HCT116 (cell line): ENCODE results near the gene NOTCH1. TPM values are rescaled to one million over a fixed set of nuclear protein-coding genes. Genes with fewer than 3 reads are reported as not detected.

Experiments
- ATAC-seq: fragments of 200-7000 bp; cut with Tn5 transposase; 2 replicates; pipeline ENCODE4 v1.9.1; 2020; ENCODE audit warnings: mild to moderate bottlenecking, moderate library complexity
- BruUV-seq: library from RNA; stranded (reverse); fragments of 400-500 nt; replicated peaks from 2 replicates; lab custom pipeline; 2021; lab: Mats Ljungman, UMichigan
- CTCF ChIA-PET: fragments of 300-600 bp; sonication (Branson Sonifier 250); formaldehyde crosslinking; loops from one replicate; lab custom pipeline; 2021; ENCODE audit warnings: antibody characterized with exemption; lab: Charles Lee
- POLR2A ChIA-PET: fragments of 300-600, 350-600 bp; sonication (Branson Sonifier 250); formaldehyde crosslinking; loops from one replicate; lab custom pipeline; 2021; ENCODE audit warnings: antibody characterized with exemption; lab: Charles Lee
- RAD21 ChIA-PET, 2 experiments: fragments of 300-600 bp; sonication (Branson Sonifier 250); formaldehyde crosslinking; loops; one replicate each; lab custom pipeline; 2023; ENCODE audit warnings: low total read pairs in 2 of 2; ENCODE audit not compliant: uncharacterized antibody in 2 of 2, unreplicated experiment in 2 of 2, low non-redundant PET in 1 of 2; lab: Charles Lee
- DNase-seq: peaks from one replicate; pipeline ENCODE4 v3.0.0-alpha.2; 2010; ENCODE audit warnings: low read depth, low spot score
- H2AFZ ChIP-seq: fragments of 200-600 bp; shearing (Covaris generic), sonication (generic); 2 replicates; pipeline ENCODE4 v1.6.1; 2017; ENCODE audit warnings: low read depth, mixed run types, mixed read lengths, antibody characterized with exemption, low read length; ENCODE audit not compliant: poor library complexity, severe bottlenecking
- H3K27ac ChIP-seq: 2 replicates; pipeline ENCODE4 v1.5.1; 2012; ENCODE audit warnings: low read depth, low read length
- H3K27me3 ChIP-seq: fragments of 200-600 bp; sonication (generic); 2 replicates; pipeline ENCODE4 v1.6.1; 2016; ENCODE audit warnings: mixed run types, low read length, mixed read lengths; ENCODE audit not compliant: insufficient read depth
- H3K36me3 ChIP-seq, 2 experiments: fragments of 200-500 bp in 1 of 2; fragments of 200-600 bp in 1 of 2; sonication (Bioruptor generic) in 1 of 2; sonication (generic) in 1 of 2; 2 replicates each; pipeline versions ENCODE4 v1.5.1 to v1.6.1; 2014 to 2016; ENCODE audit warnings: low read length in 2 of 2, inconsistent platforms in 1 of 2, mixed read lengths in 1 of 2, mixed run types in 1 of 2; ENCODE audit not compliant: insufficient read depth in 2 of 2, control insufficient read depth in 1 of 2
- H3K4me1 ChIP-seq, 2 experiments: fragments of 200-600 bp in 1 of 2; sonication (generic) in 1 of 2; 2 replicates each; pipeline versions ENCODE4 v1.5.1 to v1.6.1; 2012 to 2017; ENCODE audit warnings: low read length in 2 of 2, inconsistent platforms in 1 of 2, mild to moderate bottlenecking in 1 of 2, mixed read lengths in 1 of 2, mixed run types in 1 of 2, moderate library complexity in 1 of 2; ENCODE audit not compliant: insufficient read depth in 2 of 2, control insufficient read depth in 1 of 2
- H3K4me2 ChIP-seq: fragments of 200-600 bp; sonication (generic); 2 replicates; pipeline ENCODE4 v1.6.1; 2017; ENCODE audit warnings: mixed run types, low read length, mixed read lengths
- H3K4me3 ChIP-seq, 2 experiments: fragments of 200-600 bp in 1 of 2; sonication (generic) in 1 of 2; replicated peaks in 1 of 2; 2 replicates each; pipeline ENCODE4 v1.5.1; 2011 to 2016; ENCODE audit warnings: low read length in 2 of 2, control low read depth in 1 of 2, low read depth in 1 of 2, mild to moderate bottlenecking in 1 of 2, mixed read lengths in 1 of 2, mixed run types in 1 of 2
- H3K79me2 ChIP-seq: fragments of 200-600 bp; sonication (generic); 2 replicates; pipeline ENCODE4 v1.6.1; 2017; ENCODE audit warnings: mild to moderate bottlenecking, mixed run types, low read length, moderate library complexity, mixed read lengths; ENCODE audit not compliant: insufficient read depth
- H3K9ac ChIP-seq: fragments of 200-600 bp; sonication (generic); 2 replicates; pipeline ENCODE4 v1.6.1; 2016; ENCODE audit warnings: low read length, mixed read lengths
- H3K9me2 ChIP-seq: fragments of 200-600 bp; sonication (generic), shearing (Covaris generic); 2 replicates; pipeline ENCODE4 v1.6.1; 2017; ENCODE audit warnings: mixed run types, mild to moderate bottlenecking, moderate library complexity; ENCODE audit not compliant: insufficient read depth
- H3K9me3 ChIP-seq, 2 experiments: fragments of 200-500 bp in 1 of 2; fragments of 200-600 bp in 1 of 2; sonication (Bioruptor generic) in 1 of 2; sonication (generic) in 1 of 2; 2 replicates each; pipeline ENCODE4 v1.6.1; 2014 to 2017; ENCODE audit warnings: low read length in 2 of 2, mixed read lengths in 2 of 2, inconsistent platforms in 1 of 2, low read depth in 1 of 2, mild to moderate bottlenecking in 1 of 2, mixed run types in 1 of 2, moderate library complexity in 1 of 2; ENCODE audit not compliant: control insufficient read depth in 1 of 2, insufficient read depth in 1 of 2
- H4K20me1 ChIP-seq: fragments of 200-600 bp; sonication (generic), shearing (Covaris generic); 2 replicates; pipeline ENCODE4 v1.6.1; 2017; ENCODE audit warnings: mixed run types, mild to moderate bottlenecking, moderate library complexity; ENCODE audit not compliant: insufficient read depth
- CBX3 ChIP-seq: IDR thresholded peaks from 2 replicates; pipeline ENCODE4 v1.6.1; 2012; ENCODE audit warnings: low read depth
- CEBPB ChIP-seq: IDR thresholded peaks from 2 replicates; pipeline ENCODE4 v1.6.1; 2012; ENCODE audit warnings: low read depth
- CTCF ChIP-seq, 3 experiments: fragments of 200-600 bp in 1 of 3; sonication (generic) in 1 of 3; IDR thresholded peaks in 2 of 3; conservative IDR thresholded peaks in 1 of 3; 2 replicates each; pipeline ENCODE4 v1.5.1; 2012 to 2017; ENCODE audit warnings: low read depth in 2 of 3, low read length in 2 of 3, antibody characterized with exemption in 1 of 3, borderline replicate concordance in 1 of 3, control low read depth in 1 of 3, mild to moderate bottlenecking in 1 of 3, mixed read lengths in 1 of 3, mixed run types in 1 of 3, moderate library complexity in 1 of 3; ENCODE audit not compliant: insufficient read depth in 1 of 3
- ELF1 ChIP-seq: IDR thresholded peaks from 2 replicates; pipeline ENCODE4 v1.6.1; 2012; ENCODE audit warnings: low read depth, borderline replicate concordance
- FOSL1 ChIP-seq: IDR thresholded peaks from 2 replicates; pipeline ENCODE4 v1.6.1; 2012; ENCODE audit warnings: low read depth
- JUND ChIP-seq: IDR thresholded peaks from 2 replicates; pipeline ENCODE4 v1.6.1; 2012
- POLR2A ChIP-seq: IDR thresholded peaks from 2 replicates; pipeline ENCODE4 v1.7.0; 2011; ENCODE audit warnings: borderline replicate concordance; ENCODE audit not compliant: insufficient read depth, insufficient read length; ENCODE audit errors: extremely low read depth
- POLR2AphosphoS5 ChIP-seq: IDR thresholded peaks from 2 replicates; pipeline ENCODE4 v1.6.1; 2011; ENCODE audit warnings: mild to moderate bottlenecking, low read depth, low read length, moderate library complexity
- TCF7L2 ChIP-seq: IDR thresholded peaks from 2 replicates; pipeline ENCODE4 v1.7.0; 2011; ENCODE audit warnings: borderline replicate concordance, inconsistent platforms; ENCODE audit not compliant: insufficient read depth, insufficient read length; ENCODE audit errors: extremely low read depth
- YY1 ChIP-seq: IDR thresholded peaks from 2 replicates; pipeline ENCODE4 v1.6.1; 2011; ENCODE audit warnings: low read length, low read depth, moderate library complexity, mild to moderate bottlenecking; ENCODE audit not compliant: insufficient replicate concordance; ENCODE audit errors: extremely low read depth
- intact Hi-C: fragments of 100-400 bp; cut with micrococcal nuclease; formaldehyde crosslinking; loops from 2 replicates; pipeline ENCODE4 v1.10.0; 2022
- total RNA-seq: library from RNA; stranded (reverse); gene quantifications from one replicate; pipeline ENCODE4 v1.2.1, GENCODE V29; 2021; ENCODE audit not compliant: unreplicated experiment

The NOTCH1 gene
- total RNA-seq, 1 experiment from 2014 or later, result 36.2 TPM

DNA sequence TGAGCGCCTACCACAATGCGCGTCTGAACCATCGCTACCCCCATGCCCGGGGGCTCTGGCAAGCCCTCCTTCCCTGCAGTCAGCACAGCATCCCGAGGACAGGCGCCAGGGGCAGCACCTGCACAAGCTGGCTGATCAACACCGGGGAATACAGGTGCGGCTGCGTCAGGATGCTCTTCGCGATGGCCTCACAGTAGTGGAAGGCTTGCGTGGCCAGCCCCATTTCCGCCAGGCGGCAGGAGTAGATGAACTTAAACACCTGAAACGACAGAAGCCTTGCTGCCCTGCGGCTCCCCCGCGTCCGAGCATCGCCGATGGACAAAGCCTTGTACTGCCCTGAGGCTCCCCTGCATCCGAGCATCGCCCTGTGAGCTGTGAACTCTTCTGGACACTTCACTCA lies 88.5 kb downstream of the NOTCH1 start:
- POLR2A ChIA-PET, result no interaction called here
- CTCF ChIA-PET, result no interaction called here
- RAD21 ChIA-PET, result no interaction called here

More for the DNA sequence above, 88.5 kb downstream of the NOTCH1 start:
- H3K4me2 ChIP-seq, result no peak overlapping the region
- H2AFZ ChIP-seq, result no peak overlapping the region
- H3K9me2 ChIP-seq, result no peaks in the 10 kb centered on the region
- 0 out of 2 replicates have a peak, but pooled peaks cover 11% of the 10 kb centered on the region for H3K79me2 ChIP-seq
- no peaks in the 10 kb centered on the region for H3K9me3 ChIP-seq
- no peaks in the 10 kb centered on the region for H3K4me1 ChIP-seq
- no peak overlapping the region for H3K4me3 ChIP-seq
- no peak for ATAC-seq
- no peak overlapping the region for H3K27ac ChIP-seq
- H3K27me3 ChIP-seq, result no peaks in the 10 kb centered on the region
- intact Hi-C loops, result no loop called here
- DNase-seq, result no peak
- TF ChIP-seq FOSL1 (no peak), ELF1 (no peak), POLR2A (no peak), CEBPB (no peak), JUND (no peak), TCF7L2 (no peak), CBX3 (no peak), POLR2AphosphoS5 (no peak), CTCF (IDR thresholded peaks at IDR 0.05 in 2 of 3, conservative IDR thresholded peaks at IDR 0.05 in 1 of 3; ENCODE audit: borderline replicate concordance in 1 of 3, insufficient read depth in 1 of 3, low read depth in 2 of 3, low read length in 2 of 3) (no peak), YY1 (no peak)
- no TSS peak for BruUV-seq
- peaks cover 49 to 51% of the 10 kb centered on the region in 2 experiments; a peak in 3 of 4 replicates for H3K36me3 ChIP-seq
- no peak overlapping the region for H3K9ac ChIP-seq
- H4K20me1 ChIP-seq, result no peaks in the 10 kb centered on the region
